Mucosa of rectum (tissue), 2 donors: ENCODE measurements around the gene SLC23A1.
A peak's percentile ranks its signal among the peaks of the same experiment; 100 is the strongest.

ENCODE experiments used
- H3K27ac ChIP-seq, 2 donors: one replicate each; pipeline ENCODE4 v1.7.0; 2013; ENCODE audit warnings: inconsistent platforms in 2 of 2, low read depth in 2 of 2, low read length in 2 of 2
- H3K27me3 ChIP-seq, 2 donors: one replicate each; pipeline ENCODE4 v1.7.0; 2013; ENCODE audit warnings: low read length in 2 of 2; ENCODE audit not compliant: control insufficient read depth in 2 of 2, insufficient read depth in 2 of 2
- H3K36me3 ChIP-seq, 2 donors: one replicate each; pipeline ENCODE4 v1.7.0; 2013; ENCODE audit warnings: low read length in 2 of 2; ENCODE audit not compliant: control insufficient read depth in 2 of 2, insufficient read depth in 2 of 2
- H3K4me1 ChIP-seq, 2 donors: one replicate each; pipeline ENCODE4 v1.7.0; 2013; ENCODE audit warnings: low read length in 2 of 2, mild to moderate bottlenecking in 1 of 2; ENCODE audit not compliant: control insufficient read depth in 2 of 2, insufficient read depth in 2 of 2
- H3K4me3 ChIP-seq, 2 donors: one replicate each; pipeline ENCODE4 v1.7.0; 2013; ENCODE audit warnings: low read length in 2 of 2
- H3K9ac ChIP-seq, 2 donors: one replicate each; pipeline ENCODE4 v1.7.0; 2013; ENCODE audit warnings: low read length in 2 of 2, low read depth in 1 of 2, mild to moderate bottlenecking in 1 of 2
- H3K9me3 ChIP-seq, 2 donors: one replicate each; pipeline ENCODE4 v1.7.0; 2013; ENCODE audit warnings: low read length in 2 of 2; ENCODE audit not compliant: control insufficient read depth in 2 of 2
- donor health status: healthy.
- donor health status: Normal muscosa, but diverticular disease.

Gene SLC23A1

DNA sequence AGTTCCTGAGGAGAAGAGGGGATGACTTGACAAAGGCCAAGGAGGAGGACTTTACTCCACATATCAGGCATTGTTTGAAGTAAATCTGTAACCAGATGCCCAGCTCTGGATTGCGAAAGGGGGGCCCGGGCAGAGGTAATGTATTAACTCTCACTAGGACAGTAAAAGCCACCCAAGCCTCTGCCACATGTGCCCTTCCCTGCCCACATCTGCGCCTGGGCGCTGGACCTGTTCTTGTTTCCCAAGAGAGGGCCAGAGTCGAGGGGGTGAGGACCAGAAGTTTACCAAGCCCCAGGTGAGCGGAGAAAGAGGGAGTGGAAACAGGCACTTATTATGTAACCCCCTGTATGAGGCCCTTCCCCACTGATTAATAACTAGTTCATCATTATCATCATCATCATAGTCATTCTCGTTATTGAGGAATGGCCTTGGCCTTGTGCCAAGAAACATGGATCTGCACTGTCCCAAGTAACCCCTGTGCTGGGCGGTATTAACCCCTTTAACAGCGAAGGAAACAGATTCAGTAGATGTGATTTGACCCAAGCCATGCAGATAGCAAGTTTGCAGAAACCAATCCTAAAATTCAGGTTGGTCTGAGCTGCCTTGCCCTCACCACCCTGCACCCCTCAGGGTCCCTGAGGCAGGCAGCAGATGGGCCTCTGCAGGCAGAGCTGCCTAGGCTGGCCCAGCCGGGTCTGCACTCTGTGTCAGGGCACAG, at the start of gene SLC23A1:
TSS of gene SLC23A1 (minus strand) at position 23 of the 718 bp plus-strand sequence. CDS start 44 bp downstream, outside the sequence.
- Histone ChIP-seq H3K9ac (peak within 1 kb of the TSS in 1 of 2 donors; percentile 18), H3K4me3 (peak within 1 kb of the TSS in 1 of 2 donors; percentile 26), H3K4me1 (peaks cover 37 to 42% of the 10 kb centered on the region in 2 donors), H3K27ac (peak within 1 kb of the TSS; percentile 43 to 67), H3K9me3 (no peaks in the 10 kb centered on the region), H3K36me3 (no peaks in the 10 kb centered on the region), H3K27me3 (no peaks in the 10 kb centered on the region)

DNA sequence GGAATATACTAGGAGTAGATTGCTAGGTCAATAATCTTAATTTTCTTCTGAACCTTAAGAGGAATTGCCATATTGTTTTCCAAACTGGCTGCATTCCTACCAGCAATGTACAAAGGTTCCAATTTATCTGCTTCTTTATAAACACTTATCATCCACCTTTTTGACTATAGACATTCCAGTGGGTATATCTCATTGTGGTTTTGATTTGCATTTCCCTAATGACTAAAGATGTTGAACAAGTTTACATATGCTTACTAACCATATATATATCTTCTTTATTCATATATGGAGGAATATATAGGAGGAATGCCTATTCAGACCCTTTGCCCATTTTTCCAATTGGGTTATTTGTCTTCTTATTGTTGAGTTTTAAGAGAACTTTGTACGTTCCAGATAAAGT, 48.6 kb upstream of the SLC23A1 start:
- H3K36me3 ChIP-seq = no peaks in the 10 kb centered on the region
- H3K27ac ChIP-seq = no peak overlapping the region
- no peaks in the 10 kb centered on the region for H3K4me1 ChIP-seq
- H3K4me3 ChIP-seq = no peak overlapping the region
- H3K27me3 ChIP-seq = no peaks in the 10 kb centered on the region
- no peak overlapping the region for H3K9ac ChIP-seq
- no peaks in the 10 kb centered on the region for H3K9me3 ChIP-seq

- no peaks in the 10 kb centered on the region for H3K4me1 ChIP-seq
- H3K27me3 ChIP-seq = no peaks in the 10 kb centered on the region
- H3K9ac ChIP-seq = no peak overlapping the region
- H3K27ac ChIP-seq = no peak overlapping the region
- no peak overlapping the region for H3K4me3 ChIP-seq
- no peaks in the 10 kb centered on the region for H3K9me3 ChIP-seq
- peaks cover 0 to 2% of the 10 kb centered on the region in 2 donors for H3K36me3 ChIP-seq
Measured at GRCh38 chr5:139430015-139430414, 46.9 kb upstream of the SLC23A1 start.

DNA sequence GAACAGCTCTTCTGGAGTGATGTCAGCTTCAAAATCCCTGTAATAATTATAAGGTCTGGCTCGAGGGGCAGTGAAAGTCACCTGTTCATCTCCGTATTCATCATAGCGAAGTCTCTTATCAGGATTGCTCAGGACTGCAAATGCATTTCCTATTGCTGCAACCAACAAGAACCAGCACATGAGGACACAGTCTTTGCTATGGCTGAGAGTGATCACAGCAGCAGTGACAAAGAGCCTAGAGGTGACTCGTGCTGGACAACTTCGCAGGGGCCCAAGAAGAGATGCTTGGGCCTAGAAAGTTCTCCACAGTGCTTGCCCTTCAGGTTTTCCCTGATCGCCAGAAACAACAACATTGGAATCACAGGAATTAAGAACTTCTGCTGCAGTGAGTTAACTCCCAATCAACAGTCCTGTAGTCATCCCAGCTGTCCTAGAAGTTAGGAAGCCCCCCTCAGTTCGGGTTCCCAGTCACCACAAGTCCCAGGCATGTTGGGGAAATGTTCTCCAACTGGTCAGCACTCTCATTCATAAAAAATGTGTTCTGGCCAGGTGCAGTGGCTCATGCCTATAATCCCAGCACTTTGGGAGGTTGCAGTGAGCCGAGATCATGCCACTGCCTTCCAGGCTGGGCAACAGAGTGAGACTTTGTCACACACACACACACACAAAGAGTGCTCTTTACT, 43.2 kb upstream of the SLC23A1 start:
- Histone ChIP-seq H3K36me3 (peaks cover 0 to 4% of the 10 kb centered on the region in 2 donors), H3K27me3 (no peaks in the 10 kb centered on the region), H3K9me3 (no peaks in the 10 kb centered on the region), H3K4me3 (no peak overlapping the region), H3K4me1 (no peaks in the 10 kb centered on the region), H3K9ac (no peak overlapping the region), H3K27ac (no peak overlapping the region)

- no peaks in the 10 kb centered on the region for H3K4me1 ChIP-seq
- no peaks in the 10 kb centered on the region for H3K27me3 ChIP-seq
- peaks cover 0 to 4% of the 10 kb centered on the region in 2 donors for H3K36me3 ChIP-seq
- H3K4me3 ChIP-seq = no peak overlapping the region
- no peak overlapping the region for H3K27ac ChIP-seq
- no peak overlapping the region for H3K9ac ChIP-seq
- H3K9me3 ChIP-seq = no peaks in the 10 kb centered on the region
Measured at GRCh38 chr5:139425497-139425896, 42.4 kb upstream of the SLC23A1 start.

- Histone ChIP-seq H3K9me3 (no peaks in the 10 kb centered on the region), H3K4me3 (no peak overlapping the region), H3K9ac (no peak overlapping the region), H3K4me1 (peaks cover 9 to 26% of the 10 kb centered on the region in 2 donors), H3K27me3 (no peaks in the 10 kb centered on the region), H3K36me3 (peaks cover 3 to 4% of the 10 kb centered on the region in 2 donors), H3K27ac (no peak overlapping the region)
Measured at GRCh38 chr5:139422307-139422893, 39.3 kb upstream of the SLC23A1 start.

DNA sequence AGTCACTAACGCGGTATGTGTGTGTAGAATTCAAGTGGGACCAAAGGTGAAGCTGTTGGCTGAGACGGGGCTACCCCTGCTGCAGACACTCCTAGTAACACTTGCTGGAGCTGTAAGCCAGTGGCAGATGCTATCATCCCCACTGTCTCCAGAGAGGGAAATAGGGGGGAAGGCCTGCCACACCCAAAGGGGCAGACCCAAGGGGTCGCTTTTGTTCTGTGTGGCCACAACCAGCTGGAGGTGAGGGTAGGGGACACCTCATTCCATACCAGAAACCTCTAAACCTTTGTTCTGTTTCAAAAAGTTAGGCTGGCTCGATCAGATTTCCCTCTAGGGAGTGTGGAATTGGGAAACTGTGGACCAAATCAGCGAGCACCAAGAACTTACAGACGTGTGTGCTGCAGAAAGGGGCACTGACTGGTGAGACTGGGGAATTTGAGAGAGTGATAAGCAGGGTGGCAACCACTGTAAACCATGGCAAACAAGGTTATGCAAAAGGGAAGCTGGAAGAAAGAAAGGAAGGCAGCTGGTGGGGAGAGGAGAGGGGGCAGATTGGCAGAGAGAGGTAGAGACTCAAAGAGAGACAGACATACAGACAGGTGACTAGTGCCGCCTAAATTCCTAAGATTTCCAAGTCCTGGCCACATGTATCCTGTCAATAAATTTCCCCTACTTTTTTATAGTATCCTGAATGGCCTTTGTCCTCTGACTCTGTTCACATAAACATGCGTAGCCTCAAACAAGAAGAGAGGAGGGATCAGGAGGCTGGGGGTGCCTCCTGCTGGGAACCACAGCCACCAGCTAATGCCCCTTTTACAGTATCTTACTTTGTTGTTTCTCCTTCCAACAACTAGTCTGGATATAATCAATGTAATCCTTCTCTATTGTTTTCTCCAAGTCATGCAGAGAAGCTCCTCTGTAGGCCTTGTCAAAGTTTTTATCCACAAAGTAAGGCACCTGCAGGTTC, 36.4 kb upstream of the SLC23A1 start:
- no peaks in the 10 kb centered on the region for H3K27me3 ChIP-seq
- no peak overlapping the region for H3K4me3 ChIP-seq
- H3K9me3 ChIP-seq = no peaks in the 10 kb centered on the region
- peaks cover 21 to 49% of the 10 kb centered on the region in 2 donors for H3K4me1 ChIP-seq
- peak overlapping the region in 1 of 2 donors; percentile 8 for H3K9ac ChIP-seq
- H3K36me3 ChIP-seq = peaks cover 0 to 3% of the 10 kb centered on the region in 2 donors
- H3K27ac ChIP-seq = peak overlapping the region; percentile 48 to 81

GRCh38 chr5:139418793-139419192, 35.7 kb upstream of the SLC23A1 start:
- peaks cover 21 to 52% of the 10 kb centered on the region in 2 donors for H3K4me1 ChIP-seq
- peak overlapping the region in 1 of 2 donors; percentile 21 for H3K9ac ChIP-seq
- H3K27ac ChIP-seq = peak overlapping the region; percentile 48 to 81
- no peak overlapping the region for H3K4me3 ChIP-seq
- no peaks in the 10 kb centered on the region for H3K9me3 ChIP-seq
- H3K36me3 ChIP-seq = peaks cover 0 to 3% of the 10 kb centered on the region in 2 donors
- H3K27me3 ChIP-seq = no peaks in the 10 kb centered on the region

- no peak overlapping the region for H3K4me3 ChIP-seq
- H3K27ac ChIP-seq = no peak overlapping the region
- no peak overlapping the region for H3K9ac ChIP-seq
- H3K36me3 ChIP-seq = peaks cover 0 to 3% of the 10 kb centered on the region in 2 donors
- H3K4me1 ChIP-seq = peaks cover 21 to 52% of the 10 kb centered on the region in 2 donors
- H3K27me3 ChIP-seq = no peaks in the 10 kb centered on the region
- no peaks in the 10 kb centered on the region for H3K9me3 ChIP-seq
Measured at GRCh38 chr5:139417214-139417613, 34.1 kb upstream of the SLC23A1 start.
